ENCODE results near the gene CRHR1.
"Not testable (repeated sequence)": the region's sequence is repeated elsewhere in the genome, so short reads cannot be mapped to it uniquely, and the experiment has no call there.

Gene CRHR1

GRCh38 chr17:45845376-45846185 lies 61.5 kb downstream of the CRHR1 start:
- no peak for DNase-seq (ENCODE audit: low read depth in 2 of 2)

GRCh38 chr17:45846223-45846622 lies 62.1 kb downstream of the CRHR1 start:
- no peak for DNase-seq (ENCODE audit: low read depth in 2 of 2)

GRCh38 chr17:45846646-45847045 lies 62.5 kb downstream of the CRHR1 start:
- DNase-seq (ENCODE audit: low read depth in 2 of 2): no peak

GRCh38 chr17:45847101-45847500 lies 63.0 kb downstream of the CRHR1 start:
- DNase-seq (ENCODE audit: low read depth in 2 of 2): no peak

- DNase-seq (ENCODE audit: low read depth in 2 of 2): no peak
Observed at GRCh38 chr17:45847747-45848146, 63.6 kb downstream of the CRHR1 start.

- no peak for DNase-seq (ENCODE audit: low read depth in 2 of 2)
Observed at GRCh38 chr17:45848405-45848804, 64.3 kb downstream of the CRHR1 start.

- DNase-seq (ENCODE audit: low read depth in 2 of 2): no peak
Observed at GRCh38 chr17:45848868-45849535, 64.9 kb downstream of the CRHR1 start.

GRCh38 chr17:45849536-45849990 lies 65.4 kb downstream of the CRHR1 start:
- DNase-seq (ENCODE audit: low read depth in 2 of 2): no peak

GRCh38 chr17:45850011-45850410 lies 65.9 kb downstream of the CRHR1 start:
- DNase-seq (ENCODE audit: low read depth in 2 of 2): no peak

- no peak for DNase-seq (ENCODE audit: low read depth in 2 of 2)
Observed at GRCh38 chr17:45850468-45850867, 66.3 kb downstream of the CRHR1 start.

GRCh38 chr17:45851022-45851421 lies 66.9 kb downstream of the CRHR1 start:
- DNase-seq (ENCODE audit: low read depth in 2 of 2): no peak

GRCh38 chr17:45851464-45851863 lies 67.3 kb downstream of the CRHR1 start:
- no peak for DNase-seq (ENCODE audit: low read depth in 2 of 2)

GRCh38 chr17:45851873-45852272 lies 67.8 kb downstream of the CRHR1 start:
- DNase-seq (ENCODE audit: low read depth in 2 of 2): no peak

GRCh38 chr17:45852535-45853297 lies 68.6 kb downstream of the CRHR1 start:
- DNase-seq (ENCODE audit: low read depth in 2 of 2): peak; percentile 15 to 17

- DNase-seq (ENCODE audit: low read depth in 2 of 2): no peak
Observed at GRCh38 chr17:45854209-45854608, 70.1 kb downstream of the CRHR1 start.

GRCh38 chr17:45855691-45856336 lies 71.7 kb downstream of the CRHR1 start:
- no peak for DNase-seq (ENCODE audit: low read depth in 2 of 2)

GRCh38 chr17:45857977-45858708 lies 74.0 kb downstream of the CRHR1 start:
- peak in 1 of 2 experiments; percentile 15 for DNase-seq (ENCODE audit: low read depth in 2 of 2)

GRCh38 chr17:45861165-45861564 lies 77.0 kb downstream of the CRHR1 start:
- DNase-seq (ENCODE audit: low read depth in 2 of 2): no peak

GRCh38 chr17:45862127-45862526 lies 78.0 kb downstream of the CRHR1 start:
- DNase-seq (ENCODE audit: low read depth in 2 of 2): not testable (repeated sequence)

- no peak for DNase-seq (ENCODE audit: low read depth in 2 of 2)
Observed at GRCh38 chr17:45863857-45864654, 79.9 kb downstream of the CRHR1 start.
